CD14-positive monocyte (primary cell): Measurements from ENCODE around the gene ADGRL3. TPM values are rescaled to one million over a fixed set of nuclear protein-coding genes. Genes with fewer than 3 reads are reported as not detected.

Source experiments
- DNase-seq, 3 donors: peaks; one replicate each; pipeline ENCODE4 v3.0.0-alpha.2; 2011 to 2022
- H2AFZ ChIP-seq: 2 replicates; pipeline ENCODE4 v1.6.0; 2012; ENCODE audit warnings: mild to moderate bottlenecking, low read depth, low read length, inconsistent platforms; ENCODE audit not compliant: insufficient read depth, poor library complexity, severe bottlenecking
- H3K27ac ChIP-seq, 2 donors: 1 replicate in 1 of 2; 2 replicates in 1 of 2; pipeline ENCODE4 v1.5.1; 2012 to 2013; ENCODE audit warnings: low read length in 2 of 2, control low read depth in 1 of 2, inconsistent platforms in 1 of 2, low read depth in 1 of 2, mild to moderate bottlenecking in 1 of 2
- H3K27me3 ChIP-seq, 2 donors: one replicate each; pipeline versions ENCODE4 v1.6.0 to v1.6.1; 2011 to 2013; ENCODE audit warnings: low read length in 2 of 2; ENCODE audit not compliant: control insufficient read depth in 2 of 2, insufficient read depth in 2 of 2
- H3K36me3 ChIP-seq, 2 donors: replicated peaks in 1 of 2; 1 replicate in 1 of 2; 2 replicates in 1 of 2; pipeline versions ENCODE4 v1.5.1 to v1.6.1; 2012 to 2013; ENCODE audit warnings: low read length in 2 of 2, control low read depth in 1 of 2, inconsistent platforms in 1 of 2, mild to moderate bottlenecking in 1 of 2; ENCODE audit not compliant: insufficient read depth in 2 of 2, control insufficient read depth in 1 of 2
- H3K4me1 ChIP-seq, 2 donors: 1 replicate in 1 of 2; 2 replicates in 1 of 2; pipeline versions ENCODE4 v1.5.1 to v1.6.1; 2012 to 2013; ENCODE audit warnings: low read length in 2 of 2, control low read depth in 1 of 2, inconsistent platforms in 1 of 2, mild to moderate bottlenecking in 1 of 2, moderate library complexity in 1 of 2; ENCODE audit not compliant: insufficient read depth in 2 of 2, control insufficient read depth in 1 of 2
- H3K4me2 ChIP-seq: replicated peaks from 2 replicates; pipeline ENCODE3; 2012; ENCODE audit warnings: low read length, moderate library complexity, mild to moderate bottlenecking; ENCODE audit not compliant: poor library complexity, severe bottlenecking; ENCODE audit errors: extremely low read depth
- H3K4me3 ChIP-seq, 3 experiments: fragments of 200-600 bp in 1 of 3; sonication (generic) in 1 of 3; replicated peaks in 1 of 3; 1 replicate in 2 of 3; 2 replicates in 1 of 3; pipeline ENCODE4 v1.5.1; 2011 to 2013; ENCODE audit warnings: low read length in 3 of 3, mild to moderate bottlenecking in 3 of 3, control low read depth in 2 of 3, low read depth in 2 of 3, inconsistent platforms in 1 of 3, moderate library complexity in 1 of 3
- H3K79me2 ChIP-seq: 2 replicates; pipeline ENCODE4 v1.6.0; 2012; ENCODE audit warnings: mild to moderate bottlenecking, control low read depth, inconsistent platforms, low read length, moderate library complexity; ENCODE audit not compliant: insufficient read depth
- H3K9ac ChIP-seq: 2 replicates; pipeline ENCODE4 v1.6.0; 2017; ENCODE audit warnings: low read length, mild to moderate bottlenecking; ENCODE audit not compliant: insufficient read depth, poor library complexity, severe bottlenecking
- H3K9me3 ChIP-seq, 2 donors: replicated peaks in 1 of 2; 1 replicate in 1 of 2; 2 replicates in 1 of 2; pipeline versions ENCODE4 v1.5.1 to v1.6.1; 2012 to 2013; ENCODE audit warnings: low read length in 2 of 2, control low read depth in 1 of 2; ENCODE audit not compliant: control insufficient read depth in 1 of 2, insufficient read depth in 1 of 2
- H4K20me1 ChIP-seq: 2 replicates; pipeline ENCODE4 v1.6.0; 2012; ENCODE audit warnings: mild to moderate bottlenecking, low read length, control low read depth, moderate library complexity; ENCODE audit not compliant: insufficient read depth
- H3K27ac Mint-ChIP-seq, 7 donors: one replicate each; pipeline ENCODE4 v1.8.0; 2020; ENCODE audit warnings: mild to moderate bottlenecking in 7 of 7, mixed read lengths in 7 of 7, moderate library complexity in 6 of 7, inconsistent platforms in 2 of 7
- H3K27me3 Mint-ChIP-seq, 3 donors: one replicate each; pipeline ENCODE4 v1.8.0; 2021 to 2022; ENCODE audit warnings: low read depth in 3 of 3, mild to moderate bottlenecking in 3 of 3, mixed read lengths in 3 of 3, moderate library complexity in 3 of 3, inconsistent platforms in 1 of 3
- H3K36me3 Mint-ChIP-seq, 2 donors: one replicate each; pipeline ENCODE4 v1.8.0; 2020; ENCODE audit warnings: mixed read lengths in 2 of 2, inconsistent platforms in 1 of 2, mild to moderate bottlenecking in 1 of 2
- H3K4me1 Mint-ChIP-seq: one replicate; pipeline ENCODE4 v1.8.0; 2020; ENCODE audit warnings: mild to moderate bottlenecking, mixed read lengths
- H3K4me3 Mint-ChIP-seq, 2 donors: one replicate each; pipeline ENCODE4 v1.8.0; 2020; ENCODE audit warnings: mild to moderate bottlenecking in 2 of 2, mixed read lengths in 2 of 2, moderate library complexity in 1 of 2
- H3K9me3 Mint-ChIP-seq, 7 donors: one replicate each; pipeline ENCODE4 v1.8.0; 2020 to 2022; ENCODE audit warnings: mixed read lengths in 7 of 7, mild to moderate bottlenecking in 6 of 7, moderate library complexity in 6 of 7, inconsistent platforms in 2 of 7
- CTCF ChIP-seq: fragments of 200-600 bp; IDR thresholded peaks from one replicate; pipeline ENCODE4 v1.8.0; 2022; ENCODE audit warnings: antibody characterized with exemption, mild to moderate bottlenecking
- WGBS: methylation state at CpG from one replicate; pipeline ENCODE4 v1.1.5; 2013; ENCODE audit warnings: missing lambda C conversion rate; ENCODE audit not compliant: insufficient coverage; 5-methylcytosine and 5-hydroxymethylcytosine counted together
- intact Hi-C, 2 donors: fragments of 100-400 bp; cut with micrococcal nuclease; formaldehyde crosslinking; loops; one replicate each; pipeline versions ENCODE4 v1.15.0 to v1.15.1; 2023
- polyA plus RNA-seq, 3 donors: library from polyadenylated mRNA; depleted of rRNA in 1 of 3; unstranded in 2 of 3; stranded (reverse) in 1 of 3; fragments of 300-500 nt in 2 of 3; fragments of >200 nt in 1 of 3; fragmentation: Illumina TruSeq in 2 of 3; gene quantifications; 1 replicate in 2 of 3; 2 replicates in 1 of 3; pipeline ENCODE4 v1.2.3, GENCODE V29; 2012 to 2021

ADGRL3 gene
- polyA plus RNA-seq, 3 donors: not detected

- Histone ChIP-seq H3K27me3 (no peaks in the 10 kb centered on the region), H2AFZ (no peak overlapping the region), H3K27ac (no peak overlapping the region), H3K36me3 (no peaks in the 10 kb centered on the region), H4K20me1 (no peaks in the 10 kb centered on the region), H3K4me2 (no peak overlapping the region), H3K9me3 (no peaks in the 10 kb centered on the region), H3K9ac (no peak overlapping the region), H3K4me3 (no peak overlapping the region), H3K4me1 (no peaks in the 10 kb centered on the region), H3K79me2 (no peaks in the 10 kb centered on the region)
- no peak for DNase-seq
- no peak overlapping the region for H3K4me3 Mint-ChIP-seq
- H3K9me3 Mint-ChIP-seq: peaks cover 0 to 4% (median 3%) of the 10 kb centered on the region in 7 donors
- H3K36me3 Mint-ChIP-seq: no peaks in the 10 kb centered on the region
- H3K27me3 Mint-ChIP-seq: peaks cover 1 to 2% (median 2%) of the 10 kb centered on the region in 3 donors
- intact Hi-C loops: no loop called here
- H3K4me1 Mint-ChIP-seq: no peaks in the 10 kb centered on the region
- no peak overlapping the region for H3K27ac Mint-ChIP-seq
- TF ChIP-seq CTCF: no peak
These were observed 208.7 kb downstream of the ADGRL3 start for GRCh38 chr4:61408861-61409260.

GRCh38 chr4:61411241-61411640 is 211.1 kb downstream of the ADGRL3 start:
- no peak overlapping the region for H3K4me3 ChIP-seq
- no peaks in the 10 kb centered on the region for H3K4me1 ChIP-seq
- H3K4me2 ChIP-seq: no peak overlapping the region
- Mint-ChIP-seq H3K9me3 (peaks cover 0 to 4% (median 3%) of the 10 kb centered on the region in 7 donors), H3K27me3 (peaks cover 1 to 2% (median 2%) of the 10 kb centered on the region in 3 donors), H3K4me1 (no peaks in the 10 kb centered on the region), H3K27ac (no peak overlapping the region), H3K4me3 (no peak overlapping the region), H3K36me3 (no peaks in the 10 kb centered on the region)
- H4K20me1 ChIP-seq: no peaks in the 10 kb centered on the region
- TF ChIP-seq CTCF: no peak
- H3K79me2 ChIP-seq: no peaks in the 10 kb centered on the region
- intact Hi-C loops: no loop called here
- no peaks in the 10 kb centered on the region for H3K36me3 ChIP-seq
- no peak overlapping the region for H3K27ac ChIP-seq
- no peak overlapping the region for H2AFZ ChIP-seq
- H3K9ac ChIP-seq: no peak overlapping the region
- no CpG with 5 or more reads among the region's 1 CpG for WGBS
- no peaks in the 10 kb centered on the region for H3K9me3 ChIP-seq
- H3K27me3 ChIP-seq: no peaks in the 10 kb centered on the region
- no peak for DNase-seq
